ENCODE measurements around the gene TMSB10. TPM values are rescaled to one million over a fixed set of nuclear protein-coding genes. Genes with fewer than 3 reads are reported as not detected.

TMSB10 gene
- total RNA-seq, 2 experiments from 2014 or later = 3,578 to 3,807 TPM

- Mint-ChIP-seq H3K27ac (peak overlapping the region; percentile 89), H3K4me3 (peak overlapping the region; percentile 92), H3K27me3 (no peaks in the 10 kb centered on the region), H3K36me3 (no peaks in the 10 kb centered on the region), H3K4me1 (peaks cover 47% of the 10 kb centered on the region), H3K9me3 (ENCODE audit: low read depth) (no peaks in the 10 kb centered on the region)
- DNase-seq (no peak), ATAC-seq (no peak)
- CTCF ChIA-PET = interaction anchor here (0.5 to 10.7 kb wide), 20 partner anchors 9 to 424 kb away, joined by 3 to 143 read pairs (median 4); partner anchors contain the start of genes SUCLG1 and TMSB10
Observed at GRCh38 chr2:84882414-84882738, 23.1 kb upstream of the TMSB10 start.

- Mint-ChIP-seq H3K27ac (peak overlapping the region; percentile 89), H3K4me3 (peak overlapping the region; percentile 92), H3K4me1 (peaks cover 45% of the 10 kb centered on the region), H3K36me3 (no peaks in the 10 kb centered on the region), H3K27me3 (no peaks in the 10 kb centered on the region), H3K9me3 (ENCODE audit: low read depth) (no peaks in the 10 kb centered on the region)
- CTCF ChIA-PET = interaction anchor here (0.5 to 10.7 kb wide), 19 partner anchors 9 to 424 kb away, joined by 3 to 143 read pairs (median 4); partner anchors contain the start of genes SUCLG1 and TMSB10
- DNase-seq = peak; percentile 22
- ATAC-seq = no peak
Observed at GRCh38 chr2:84882775-84883550, 22.5 kb upstream of the TMSB10 start.

GRCh38 chr2:84884449-84884848 lies 21.0 kb upstream of the TMSB10 start:
- Mint-ChIP-seq H3K4me1 (peaks cover 50% of the 10 kb centered on the region), H3K36me3 (no peaks in the 10 kb centered on the region), H3K4me3 (no peak overlapping the region), H3K9me3 (ENCODE audit: low read depth) (no peaks in the 10 kb centered on the region), H3K27me3 (no peaks in the 10 kb centered on the region), H3K27ac (no peak overlapping the region)
- ATAC-seq (no peak), DNase-seq (no peak)
- CTCF ChIA-PET = interaction anchor here (1.2 to 10.7 kb wide), 2 partner anchors 10 to 39 kb away, joined by 3 to 143 read pairs; no protein-coding TSS in a partner anchor

GRCh38 chr2:84885111-84885510 lies 20.3 kb upstream of the TMSB10 start:
- no peak for ATAC-seq
- H3K4me3 Mint-ChIP-seq = no peak overlapping the region
- no peaks in the 10 kb centered on the region for H3K9me3 Mint-ChIP-seq (ENCODE audit: low read depth)
- CTCF ChIA-PET = interaction anchor here (1.2 to 10.7 kb wide), 2 partner anchors 9 to 39 kb away, joined by 3 to 143 read pairs; no protein-coding TSS in a partner anchor
- no peaks in the 10 kb centered on the region for H3K27me3 Mint-ChIP-seq
- no peak overlapping the region for H3K27ac Mint-ChIP-seq
- H3K4me1 Mint-ChIP-seq = peaks cover 53% of the 10 kb centered on the region
- peak; percentile 18 for DNase-seq
- H3K36me3 Mint-ChIP-seq = no peaks in the 10 kb centered on the region

GRCh38 chr2:84886791-84887190 lies 18.7 kb upstream of the TMSB10 start:
- DNase-seq (peak; percentile 37), ATAC-seq (no peak)
- Mint-ChIP-seq H3K27me3 (no peaks in the 10 kb centered on the region), H3K9me3 (ENCODE audit: low read depth) (no peaks in the 10 kb centered on the region), H3K27ac (no peak overlapping the region), H3K36me3 (no peaks in the 10 kb centered on the region), H3K4me3 (no peak overlapping the region), H3K4me1 (peaks cover 64% of the 10 kb centered on the region)
- CTCF ChIA-PET = interaction anchor here (1.6 to 6.7 kb wide), 3 partner anchors 20 to 59 kb away, joined by 4 to 101 read pairs (median 26); partner anchors contain the start of gene TMSB10

- Mint-ChIP-seq H3K27me3 (no peaks in the 10 kb centered on the region), H3K36me3 (no peaks in the 10 kb centered on the region)
Observed at GRCh38 chr2:84888401-84889276, 16.8 kb upstream of the TMSB10 start.

GRCh38 chr2:84889332-84889731 lies 16.1 kb upstream of the TMSB10 start:
- H3K4me3 Mint-ChIP-seq = peak overlapping the region; percentile 72
- H3K27ac Mint-ChIP-seq = peak overlapping the region; percentile 97
- H3K27me3 Mint-ChIP-seq = no peaks in the 10 kb centered on the region
- no peaks in the 10 kb centered on the region for H3K36me3 Mint-ChIP-seq
- H3K9me3 Mint-ChIP-seq (ENCODE audit: low read depth) = no peaks in the 10 kb centered on the region
- CTCF ChIA-PET = interaction anchor here (0.9 to 6.7 kb wide), 8 partner anchors 9 to 148 kb away, joined by 3 to 101 read pairs (median 8); partner anchors contain the start of gene TMSB10
- peaks cover 59% of the 10 kb centered on the region for H3K4me1 Mint-ChIP-seq
- peak; percentile 62 for ATAC-seq
- DNase-seq = peak; percentile 60

More at GRCh38 chr2:84888401-84889276, 16.8 kb upstream of the TMSB10 start:
- Mint-ChIP-seq H3K27ac (peak overlapping the region; percentile 97), H3K9me3 (ENCODE audit: low read depth) (no peaks in the 10 kb centered on the region), H3K4me3 (peak overlapping the region; percentile 72), H3K4me1 (peaks cover 53% of the 10 kb centered on the region)
- ATAC-seq = peak; percentile 92
- peak; percentile 84 for DNase-seq
- CTCF ChIA-PET = interaction anchor here (0.9 to 6.7 kb wide), 10 partner anchors 9 to 147 kb away, joined by 3 to 101 read pairs (median 4); partner anchors contain the start of gene TMSB10

- Mint-ChIP-seq H3K9me3 (ENCODE audit: low read depth) (no peaks in the 10 kb centered on the region), H3K27me3 (no peaks in the 10 kb centered on the region), H3K4me3 (no peak overlapping the region), H3K27ac (no peak overlapping the region), H3K36me3 (peaks cover 4% of the 10 kb centered on the region), H3K4me1 (peaks cover 70% of the 10 kb centered on the region)
- ATAC-seq (no peak), DNase-seq (peak; percentile 33)
- CTCF ChIA-PET = interaction anchor here (0.6 to 6.7 kb wide), 5 partner anchors 9 to 1958 kb away, joined by 3 to 101 read pairs (median 3); no protein-coding TSS in a partner anchor
Observed at GRCh38 chr2:84891355-84892010, 14.0 kb upstream of the TMSB10 start.

- peaks cover 67% of the 10 kb centered on the region for H3K4me1 Mint-ChIP-seq
- DNase-seq (no peak), ATAC-seq (no peak)
- H3K27ac Mint-ChIP-seq = peak overlapping the region; percentile 75
- no peaks in the 10 kb centered on the region for H3K27me3 Mint-ChIP-seq
- CTCF ChIA-PET = interaction anchor here (0.9 to 2.6 kb wide), 7 partner anchors 9 to 32 kb away, joined by 3 to 22 read pairs (median 5); partner anchors contain the start of genes TMSB10 and TRABD2A
- peaks cover 7% of the 10 kb centered on the region for H3K36me3 Mint-ChIP-seq
- peak overlapping the region; percentile 35 for H3K4me3 Mint-ChIP-seq
- no peaks in the 10 kb centered on the region for H3K9me3 Mint-ChIP-seq (ENCODE audit: low read depth)
Observed at GRCh38 chr2:84894131-84894586, 11.3 kb upstream of the TMSB10 start.

GRCh38 chr2:84894758-84895520 lies 10.5 kb upstream of the TMSB10 start:
- Mint-ChIP-seq H3K27me3 (no peaks in the 10 kb centered on the region), H3K9me3 (ENCODE audit: low read depth) (no peaks in the 10 kb centered on the region), H3K27ac (peak overlapping the region; percentile 75), H3K4me3 (peak overlapping the region; percentile 35), H3K4me1 (peaks cover 64% of the 10 kb centered on the region), H3K36me3 (peaks cover 7% of the 10 kb centered on the region)
- CTCF ChIA-PET = interaction anchor here (0.9 to 2.6 kb wide), 4 partner anchors 10 to 31 kb away, joined by 3 to 22 read pairs (median 10); partner anchors contain the start of gene TRABD2A
- no peak for DNase-seq
- ATAC-seq = peak; percentile 32

GRCh38 chr2:84896567-84896966 lies 8.9 kb upstream of the TMSB10 start:
- H3K9me3 Mint-ChIP-seq (ENCODE audit: low read depth) = peaks cover under 1% of the 10 kb centered on the region
- H3K4me1 Mint-ChIP-seq = peaks cover 68% of the 10 kb centered on the region
- H3K36me3 Mint-ChIP-seq = peaks cover 13% of the 10 kb centered on the region
- H3K27me3 Mint-ChIP-seq = no peaks in the 10 kb centered on the region
- ATAC-seq (no peak), DNase-seq (no peak)
- no peak overlapping the region for H3K4me3 Mint-ChIP-seq
- CTCF ChIA-PET = interaction anchor here (1.7 to 4.1 kb wide), 2 partner anchors 8 to 15 kb away, joined by 4 to 17 read pairs; partner anchors contain the start of gene TRABD2A
- peak overlapping the region; percentile 39 for H3K27ac Mint-ChIP-seq

GRCh38 chr2:84897773-84898172 lies 7.7 kb upstream of the TMSB10 start:
- no peak for DNase-seq
- CTCF ChIA-PET = interaction anchor here (1.7 to 4.1 kb wide), 4 partner anchors 7 to 28 kb away, joined by 4 to 29 read pairs (median 16); partner anchors contain the start of gene TRABD2A
- Mint-ChIP-seq H3K4me1 (peaks cover 74% of the 10 kb centered on the region), H3K4me3 (peak overlapping the region; percentile 38), H3K27me3 (no peaks in the 10 kb centered on the region), H3K27ac (peak overlapping the region; percentile 94), H3K9me3 (ENCODE audit: low read depth) (peaks cover 2% of the 10 kb centered on the region), H3K36me3 (peaks cover 18% of the 10 kb centered on the region)
- peak; percentile 29 for ATAC-seq

Data from activated CD8-positive, alpha-beta memory T cell treated with anti-CD3 and anti-CD28 coated beads, Interleukin-2, amount 10 ng/mL, durations not matched to agents 7 days and 5 days (primary cell).